Astrocyte (in vitro differentiated cells and primary cell): Measurements from ENCODE around the gene CENPS.
"Not testable (repeated sequence)": the region's sequence is repeated elsewhere in the genome, so short reads cannot be mapped to it uniquely, and the experiment has no call there.

Source experiments
- CTCF ChIP-seq: IDR thresholded peaks from 2 replicates; pipeline ENCODE4 v1.5.1; 2011; ENCODE audit warnings: low read depth, mild to moderate bottlenecking, inconsistent platforms, low read length, moderate library complexity; ENCODE audit not compliant: insufficient read depth
- EZH2 ChIP-seq: IDR thresholded peaks from 2 replicates; pipeline ENCODE4 v1.6.1; 2012; ENCODE audit warnings: mild to moderate bottlenecking, low read length, inconsistent platforms; ENCODE audit not compliant: insufficient read depth

GRCh38 chr1:10418741-10419140, 11.5 kb upstream of the CENPS start:
- not testable (repeated sequence) for TF ChIP-seq CTCF, EZH2
